ENCODE measurements around the gene ZNF561.

Gene ZNF561

GRCh38 chr19:9580728-9581127 is 40.3 kb downstream of the ZNF561 start:
- TF ChIP-seq CTCF (IDR thresholded peaks at IDR 0.05; ENCODE audit: low read depth, low read length): no peak

GRCh38 chr19:9570255-9570654 is 50.8 kb downstream of the ZNF561 start:
- DNase-seq (ENCODE audit: extremely low read depth, low read depth): no peak
- TF ChIP-seq CTCF (IDR thresholded peaks at IDR 0.05; ENCODE audit: low read depth, low read length): no peak

More at GRCh38 chr19:9580728-9581127, 40.3 kb downstream of the ZNF561 start:
- no peak for DNase-seq (ENCODE audit: extremely low read depth, low read depth)

- no peak for DNase-seq (ENCODE audit: extremely low read depth, low read depth)
- TF ChIP-seq CTCF (IDR thresholded peaks at IDR 0.05; ENCODE audit: low read depth, low read length): no peak
These were observed 54.3 kb downstream of the ZNF561 start for GRCh38 chr19:9566729-9567128.

GRCh38 chr19:9565900-9566705 is 54.9 kb downstream of the ZNF561 start:
- no peak for DNase-seq (ENCODE audit: extremely low read depth, low read depth)
- TF ChIP-seq CTCF (IDR thresholded peaks at IDR 0.05; ENCODE audit: low read depth, low read length): no peak

Measured in AG09319 (cell line).